Measurements from ENCODE around the gene ADSL. TPM values are rescaled to one million over a fixed set of nuclear protein-coding genes. Genes with fewer than 3 reads are reported as not detected.

Gene ADSL
- total RNA-seq, 4 donors from 2014 or later: 26.7 to 49.0 (median 36.6) TPM

GRCh38 chr22:40335358-40335757 is 10.9 kb upstream of the ADSL start:
- TF ChIP-seq POLR2A (IDR thresholded peaks at IDR 0.05) (no peak), CTCF (IDR thresholded peaks at IDR 0.05) (no peak)
- intact Hi-C loops (cut with DNase I; ENCODE audit: low total_unique reads): no loop called here
- no peak for DNase-seq (ENCODE audit: low spot score in 2 of 2)
- H3K4me3 ChIP-seq (ENCODE audit: low read depth, poor library complexity, severe bottlenecking): no peak overlapping the region
- WGBS, 2 donors: 30 to 34% methylated on average over 2 of the region's 2 CpGs

GRCh38 chr22:40340044-40340443 is 6.3 kb upstream of the ADSL start:
- 94 to 95% methylated on average over 5 of the region's 5 CpGs for WGBS, 2 donors
- intact Hi-C loops (cut with DNase I; ENCODE audit: low total_unique reads): loop anchor here (10.0 kb wide), 2 partner anchors 315 to 805 kb away; partner anchors contain the start of gene RPS19BP1
- no peak for TF ChIP-seq POLR2A (IDR thresholded peaks at IDR 0.05)
- no peak for TF ChIP-seq CTCF (IDR thresholded peaks at IDR 0.05)
- no peak overlapping the region for H3K4me3 ChIP-seq (ENCODE audit: low read depth, poor library complexity, severe bottlenecking)
- no peak for DNase-seq (ENCODE audit: low spot score in 2 of 2)

GRCh38 chr22:40341604-40342003 is 4.7 kb upstream of the ADSL start:
- DNase-seq (ENCODE audit: low spot score in 2 of 2): peak in 1 of 2 donors; percentile 28
- 51 to 55% methylated on average over 4 of the region's 4 CpGs for WGBS, 2 donors
- H3K4me3 ChIP-seq (ENCODE audit: low read depth, poor library complexity, severe bottlenecking): no peak overlapping the region
- intact Hi-C loops (cut with DNase I; ENCODE audit: low total_unique reads): loop anchor here (10.0 kb wide), 2 partner anchors 317 to 807 kb away; partner anchors contain the start of gene RPS19BP1
- TF ChIP-seq POLR2A (IDR thresholded peaks at IDR 0.05): no peak

GRCh38 chr22:40342521-40342920 is 3.8 kb upstream of the ADSL start:
- TF ChIP-seq POLR2A (IDR thresholded peaks at IDR 0.05) (no peak), CTCF (IDR thresholded peaks at IDR 0.05) (no peak)
- intact Hi-C loops (cut with DNase I; ENCODE audit: low total_unique reads): loop anchor here (10.0 kb wide), 2 partner anchors 318 to 808 kb away; partner anchors contain the start of gene RPS19BP1
- no peak for DNase-seq (ENCODE audit: low spot score in 2 of 2)
- WGBS, 2 donors: 64 to 66% methylated on average over 9 of the region's 9 CpGs
- H3K4me3 ChIP-seq (ENCODE audit: low read depth, poor library complexity, severe bottlenecking): no peak overlapping the region

- intact Hi-C loops (cut with DNase I; ENCODE audit: low total_unique reads): loop anchor here (10.0 kb wide), 2 partner anchors 320 to 810 kb away; partner anchors contain the start of gene RPS19BP1
- no peak for DNase-seq (ENCODE audit: low spot score in 2 of 2)
- no peak overlapping the region for H3K4me3 ChIP-seq (ENCODE audit: low read depth, poor library complexity, severe bottlenecking)
- 53 to 59% methylated on average over 6 of the region's 6 CpGs for WGBS, 2 donors
- no peak for TF ChIP-seq CTCF (IDR thresholded peaks at IDR 0.05)
Observed at GRCh38 chr22:40345271-40345670, 1.0 kb upstream of the ADSL start.

GRCh38 chr22:40345815-40346184 is 500 bp upstream of the ADSL start:
- no peak for TF ChIP-seq POLR2A (IDR thresholded peaks at IDR 0.05)
- TF ChIP-seq CTCF (IDR thresholded peaks at IDR 0.05): no peak
- H3K4me3 ChIP-seq (ENCODE audit: low read depth, poor library complexity, severe bottlenecking): peak overlapping the region; percentile 49
- peak in 1 of 2 donors; percentile 27 for DNase-seq (ENCODE audit: low spot score in 2 of 2)
- WGBS, 2 donors: 0% methylated on average over 20 of the region's 20 CpGs
- intact Hi-C loops (cut with DNase I; ENCODE audit: low total_unique reads): loop anchor here (10.0 kb wide), 2 partner anchors 321 to 811 kb away; partner anchors contain the start of gene RPS19BP1

All from lower leg skin (tissue), 4 donors.